Jurkat, Clone E6-1 (cell line): ENCODE results near the gene QRICH2.
A peak's percentile ranks its signal among the peaks of the same experiment; 100 is the strongest.
"Not testable (repeated sequence)": the region's sequence is repeated elsewhere in the genome, so short reads cannot be mapped to it uniquely, and the experiment has no call there.

Experiments
- DNase-seq: peaks from one replicate; pipeline ENCODE4 v3.0.0-alpha.2; 2011; ENCODE audit warnings: low read depth, low spot score
- H3K4me3 ChIP-seq: 2 replicates; pipeline ENCODE4 v1.5.1; 2011; ENCODE audit warnings: mild to moderate bottlenecking, low read length, control low read depth, moderate library complexity

Gene QRICH2

GRCh38 chr17:76240461-76241203 is 67.4 kb downstream of the QRICH2 start, which contains the start of gene RNF157:
Gene RNF157, minus strand, starts transcription at chr17:76240493. Its CDS starts 253 bp downstream, at chr17:76240240.
- peak within 1 kb of the TSS; percentile 38 for H3K4me3 ChIP-seq
- no peak for DNase-seq

DNA sequence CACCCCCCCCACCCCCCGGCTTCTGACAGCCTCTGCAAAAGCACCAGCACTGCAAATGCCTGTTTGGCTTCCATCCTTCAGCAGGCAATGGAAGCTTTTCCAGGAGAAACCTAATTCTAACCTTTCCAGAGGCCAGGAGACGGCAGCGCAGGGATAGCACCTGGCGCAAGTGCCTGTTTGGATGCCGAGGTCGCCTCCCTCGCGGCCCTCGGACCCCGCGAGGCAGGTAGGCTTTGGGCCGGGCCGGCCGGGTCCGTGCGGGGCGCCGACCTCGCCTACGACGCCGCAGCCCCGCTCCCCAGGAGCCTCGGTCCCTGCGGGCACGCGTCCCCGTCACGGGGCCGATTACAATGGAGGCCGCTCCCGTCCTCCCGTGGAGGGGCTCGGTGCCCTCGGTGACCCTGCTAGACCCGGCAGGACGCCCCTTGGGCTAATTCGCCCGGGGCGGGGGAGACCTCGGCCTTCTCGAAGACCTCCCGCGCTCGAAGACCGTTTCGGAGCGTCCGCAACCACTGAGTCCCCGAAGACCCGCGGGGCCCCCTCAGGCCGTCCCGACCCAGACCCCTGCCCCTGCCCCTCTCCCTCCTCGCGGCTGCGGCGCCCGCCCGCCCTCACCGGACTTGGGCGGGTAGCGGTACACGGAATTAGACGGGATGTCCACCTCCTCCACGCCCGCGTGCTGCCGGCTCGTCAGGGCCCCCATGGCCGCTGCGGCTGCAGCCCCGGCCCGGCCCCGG is 68.4 kb downstream of the QRICH2 start:
- no peak overlapping the region for H3K4me3 ChIP-seq
- DNase-seq: no peak

DNA sequence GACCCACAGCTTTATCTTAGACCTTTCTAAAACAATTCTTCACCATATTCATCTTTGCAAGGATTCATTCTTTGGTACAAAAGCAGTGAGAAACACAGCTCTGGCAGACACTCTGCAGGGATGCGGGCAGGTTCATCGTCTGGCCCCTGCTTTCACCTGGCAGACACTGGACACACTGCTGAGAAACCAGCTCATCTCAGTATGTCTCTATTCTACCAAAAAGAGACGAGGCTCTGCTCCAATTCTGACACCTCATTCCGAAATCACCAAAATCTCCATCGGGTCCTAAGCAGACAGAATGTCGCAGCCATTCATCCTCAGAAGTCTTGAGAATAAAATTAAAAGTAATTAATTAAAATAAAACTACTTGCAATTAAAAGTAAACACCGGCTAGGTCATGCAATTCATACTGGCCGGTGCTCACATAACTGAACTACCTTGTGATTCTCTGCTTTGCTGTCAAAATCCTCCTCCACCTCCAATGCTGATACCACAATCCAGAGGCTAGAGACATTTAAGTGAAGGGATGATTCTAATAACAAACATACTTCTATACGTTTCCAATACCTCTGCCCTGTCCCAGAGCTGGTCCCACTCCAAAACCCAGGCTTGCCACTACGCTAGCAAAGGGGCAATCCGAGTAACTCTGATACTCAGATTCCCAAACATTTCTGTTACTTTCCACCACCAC is 69.1 kb downstream of the QRICH2 start:
- no peak for DNase-seq

GRCh38 chr17:76237859-76238313 is 70.2 kb downstream of the QRICH2 start:
- H3K4me3 ChIP-seq: no peak overlapping the region
- DNase-seq: no peak

More for the DNA sequence above, 69.1 kb downstream of the QRICH2 start:
- H3K4me3 ChIP-seq: no peak overlapping the region

GRCh38 chr17:76236603-76237002 is 71.5 kb downstream of the QRICH2 start:
- no peak for DNase-seq
- H3K4me3 ChIP-seq: no peak overlapping the region

- no peak for DNase-seq
- no peak overlapping the region for H3K4me3 ChIP-seq
Measured at GRCh38 chr17:76235883-76236282, 72.2 kb downstream of the QRICH2 start.

DNA sequence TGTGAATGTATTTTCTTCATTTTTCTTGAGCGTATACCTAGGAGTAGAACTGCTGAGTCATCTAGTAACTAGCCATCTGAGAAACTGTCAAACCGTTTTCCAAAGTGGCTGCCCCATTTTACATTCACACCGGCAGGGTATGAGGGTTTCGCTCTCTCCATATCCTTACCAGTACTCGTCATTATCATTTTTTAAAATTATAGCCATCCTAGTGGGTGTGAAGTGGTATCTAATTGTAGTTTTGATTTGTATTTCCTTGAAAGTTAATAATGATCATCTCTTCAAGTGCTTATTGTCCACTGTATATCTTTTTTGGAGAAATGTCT is 73.8 kb downstream of the QRICH2 start:
- H3K4me3 ChIP-seq: no peak overlapping the region
- no peak for DNase-seq

- no peak overlapping the region for H3K4me3 ChIP-seq
- DNase-seq: no peak
Measured at GRCh38 chr17:76233588-76234353, 74.3 kb downstream of the QRICH2 start.

- DNase-seq: no peak
- no peak overlapping the region for H3K4me3 ChIP-seq
Measured at GRCh38 chr17:76232342-76232741, 75.7 kb downstream of the QRICH2 start.

DNA sequence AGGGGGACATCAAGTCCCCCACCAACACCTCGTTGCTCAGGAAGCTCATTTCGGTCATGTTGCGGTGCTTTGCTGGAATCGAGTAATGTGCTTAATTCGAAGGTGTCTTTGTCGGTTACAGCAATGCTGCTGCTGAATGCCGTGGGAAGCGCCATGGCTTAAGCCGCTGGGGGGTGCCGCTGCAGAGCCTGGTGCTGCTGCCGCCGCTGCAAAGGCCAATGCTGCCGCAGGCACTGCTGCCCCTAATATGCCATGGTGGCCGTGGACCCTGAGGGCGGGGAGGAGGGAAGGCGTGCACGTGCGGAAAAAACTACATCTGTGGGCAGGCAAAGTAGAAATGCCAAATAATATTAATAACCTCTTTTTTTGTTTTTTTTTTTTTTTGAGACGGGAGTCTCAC is 81.3 kb downstream of the QRICH2 start:
- not testable (repeated sequence) for DNase-seq, H3K4me3 ChIP-seq

GRCh38 chr17:76225373-76226086 is 82.5 kb downstream of the QRICH2 start:
- DNase-seq, H3K4me3 ChIP-seq: not testable (repeated sequence)
